Left colon (tissue), 2 donors: ENCODE results near the gene COL5A1. TPM values are rescaled to one million over a fixed set of nuclear protein-coding genes. Genes with fewer than 3 reads are reported as not detected.

ENCODE experiments used
- ATAC-seq: fragments of 200-7000 bp; cut with Tn5 transposase; one replicate; pipeline ENCODE4 v1.9.1; 2020; ENCODE audit warnings: mild to moderate bottlenecking, moderate library complexity
- DNase-seq, 2 donors: peaks; one replicate each; pipeline ENCODE4 v3.0.0-alpha.2; 2020
- intact Hi-C, 2 donors: fragments of 100-400 bp; cut with DNase I in 1 of 2; cut with micrococcal nuclease in 1 of 2; formaldehyde crosslinking; loops; one replicate each; pipeline versions ENCODE4 v1.11.2 to v1.14.0; 2022; cut with DNase I, micrococcal nuclease
- total RNA-seq, 2 donors: library from RNA; stranded (reverse); fragmentation: NEBNext Ultra II Directional; extraction: Animal tissue kit (Norgen Biotek cat#: 25700); gene quantifications; one replicate each; pipeline ENCODE4 v1.2.1, GENCODE V29; 2021
- donor health status: DM: no; HTN: no; CAD: no.
- donor health status: DM: yes; HTN: yes; CAD: no.

COL5A1 gene
- total RNA-seq, 2 donors from 2014 or later = 5.3 to 17.8 TPM

DNA sequence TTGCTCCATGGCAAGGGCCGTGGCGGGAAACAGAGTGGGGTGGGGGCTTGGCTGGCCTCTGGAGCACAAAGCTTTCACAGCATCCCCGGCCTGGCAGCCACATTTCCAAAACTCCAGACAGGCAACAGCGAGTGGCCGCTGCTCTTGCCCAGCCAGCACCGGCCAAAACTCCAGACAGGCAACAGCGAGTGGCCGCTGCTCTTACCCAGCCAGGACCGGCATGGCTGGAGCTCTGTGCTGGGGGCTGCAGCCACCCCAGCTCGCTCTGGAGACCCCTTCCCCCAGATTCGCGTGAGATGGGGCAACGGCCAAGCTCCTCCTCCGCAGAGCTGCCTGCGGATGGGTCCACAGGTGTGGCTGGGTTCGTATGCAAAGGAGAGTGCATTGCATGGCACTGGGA is 98.5 kb downstream of the COL5A1 start:
- ATAC-seq (no peak), DNase-seq (no peak)
- intact Hi-C loops = loop anchor here in 1 of 2 donors (10.0 kb wide), 1 partner anchor 285 kb away; no protein-coding TSS in a partner anchor

GRCh38 chr9:134741846-134742245 is 100.2 kb downstream of the COL5A1 start:
- intact Hi-C loops = loop anchor here in 1 of 2 donors (10.0 kb wide), 1 partner anchor 287 kb away; no protein-coding TSS in a partner anchor
- DNase-seq = no peak
- no peak for ATAC-seq

- intact Hi-C loops = loop anchor here in 1 of 2 donors (10.0 kb wide), 1 partner anchor 288 kb away; no protein-coding TSS in a partner anchor
- ATAC-seq (no peak), DNase-seq (no peak)
Observed at GRCh38 chr9:134742822-134743535, 101.4 kb downstream of the COL5A1 start.

DNA sequence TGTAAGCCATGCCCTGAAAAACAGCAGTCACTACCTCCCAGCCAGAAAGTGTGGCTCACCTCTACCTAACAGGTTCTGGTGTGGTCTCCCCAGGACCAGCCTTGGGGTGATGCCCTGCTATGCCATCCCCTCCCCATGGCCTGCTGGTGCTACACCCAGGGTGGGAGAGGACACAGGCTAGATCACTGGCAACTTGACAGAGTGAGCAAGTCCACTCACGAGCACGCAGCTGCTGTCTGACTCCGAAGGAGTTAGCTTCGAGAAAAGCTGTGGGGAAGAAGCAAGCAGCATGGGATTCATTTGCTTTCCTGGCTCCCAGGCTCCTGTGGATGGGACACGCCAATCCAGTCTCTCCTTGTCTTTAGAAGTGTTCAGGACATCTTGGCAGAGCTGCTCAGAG is 102.2 kb downstream of the COL5A1 start:
- no peak for DNase-seq
- intact Hi-C loops = loop anchor here in 1 of 2 donors (10.0 kb wide), 1 partner anchor 289 kb away; no protein-coding TSS in a partner anchor
- no peak for ATAC-seq

- DNase-seq (no peak), ATAC-seq (no peak)
- intact Hi-C loops = loop anchor here in 1 of 2 donors (10.0 kb wide), 1 partner anchor 290 kb away; no protein-coding TSS in a partner anchor
Observed at GRCh38 chr9:134744385-134745295, 103.0 kb downstream of the COL5A1 start.

DNA sequence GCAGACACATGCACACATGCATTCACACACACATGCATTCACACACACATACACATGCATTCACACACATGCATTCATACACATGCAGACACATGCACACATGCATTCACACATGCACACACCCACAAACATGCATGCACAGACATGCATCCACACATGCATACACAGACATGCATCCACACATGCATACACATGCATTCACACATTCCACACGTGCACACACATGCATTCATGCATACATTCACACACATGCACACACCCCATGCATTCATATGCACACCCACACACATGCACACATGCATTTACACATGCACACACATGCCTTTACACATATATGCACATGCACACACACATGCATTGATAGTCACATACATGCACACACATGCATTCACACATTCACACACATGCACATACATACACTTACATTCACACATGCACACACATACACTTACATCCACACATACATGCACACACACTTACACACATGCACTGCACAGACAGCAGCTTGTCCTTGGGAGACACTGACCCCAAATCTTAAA is 106.4 kb downstream of the COL5A1 start:
- DNase-seq = no peak
- no peak for ATAC-seq
- intact Hi-C loops = loop anchor here in 1 of 2 donors (10.0 kb wide), 1 partner anchor 293 kb away; no protein-coding TSS in a partner anchor

- intact Hi-C loops = loop anchor here in 1 of 2 donors (10.0 kb wide), 1 partner anchor 294 kb away; no protein-coding TSS in a partner anchor
- ATAC-seq = no peak
- DNase-seq = no peak
Observed at GRCh38 chr9:134748591-134748990, 107.0 kb downstream of the COL5A1 start.

DNA sequence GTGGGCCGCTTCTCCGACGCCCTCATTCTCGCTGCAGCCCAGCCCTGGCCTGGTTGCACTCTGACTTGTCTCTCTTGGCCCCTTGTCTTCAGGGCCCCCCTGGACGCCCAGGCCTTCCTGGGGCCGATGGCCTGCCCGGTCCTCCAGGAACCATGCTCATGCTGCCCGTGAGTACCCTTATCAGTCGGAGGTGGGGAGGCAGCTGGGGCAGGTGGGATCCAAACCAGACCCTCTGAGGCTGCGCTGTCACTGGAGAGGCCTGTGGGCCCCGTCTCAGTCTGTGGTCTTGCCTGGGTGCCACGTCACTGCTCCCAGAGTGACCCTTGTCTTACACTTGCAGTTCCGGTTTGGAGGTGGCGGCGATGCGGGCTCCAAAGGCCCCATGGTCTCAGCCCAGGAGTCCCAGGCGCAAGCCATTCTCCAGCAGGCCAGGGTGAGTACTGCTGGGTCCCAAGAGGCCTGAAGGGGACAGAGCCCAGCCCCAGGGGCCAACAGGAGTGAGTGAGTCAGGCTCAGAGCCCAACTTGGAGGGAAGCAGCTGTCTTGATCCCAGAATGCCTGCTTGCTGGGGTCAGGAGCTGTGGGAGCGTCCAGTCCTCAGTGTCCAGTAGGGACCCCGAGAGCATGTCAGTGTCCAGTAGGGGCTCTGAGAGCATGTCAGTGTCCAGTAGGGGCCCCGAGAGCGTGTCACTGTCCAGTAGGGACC is 109.0 kb downstream of the COL5A1 start:
- ATAC-seq (no peak), DNase-seq (no peak)
- intact Hi-C loops = no loop called here

- DNase-seq (no peak), ATAC-seq (no peak)
- intact Hi-C loops = no loop called here
Observed at GRCh38 chr9:134751622-134752021, 110.0 kb downstream of the COL5A1 start.

- DNase-seq (no peak), ATAC-seq (no peak)
- intact Hi-C loops = no loop called here
Observed at GRCh38 chr9:134752471-134753168, 111.0 kb downstream of the COL5A1 start.

DNA sequence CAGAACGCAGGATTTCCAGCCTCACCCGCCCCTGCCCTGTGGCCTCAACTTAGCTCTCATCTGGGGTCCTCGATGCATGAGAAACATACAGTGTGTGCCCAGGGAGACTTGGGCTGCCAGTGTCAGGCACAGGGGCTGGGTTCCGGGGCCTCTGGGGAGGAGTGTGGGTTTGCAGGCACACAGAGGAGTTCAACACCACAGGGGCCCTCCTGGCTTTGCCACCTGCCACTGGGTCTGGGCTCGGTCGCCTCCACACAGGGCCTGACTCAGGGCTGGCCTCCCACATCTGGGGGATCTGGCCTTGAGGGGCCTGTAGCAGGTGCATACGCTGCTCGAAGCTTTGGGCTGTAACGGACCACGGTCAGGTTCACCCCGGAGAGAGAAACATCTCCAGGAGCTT is 111.6 kb downstream of the COL5A1 start:
- ATAC-seq (no peak), DNase-seq (no peak)
- intact Hi-C loops = no loop called here

DNA sequence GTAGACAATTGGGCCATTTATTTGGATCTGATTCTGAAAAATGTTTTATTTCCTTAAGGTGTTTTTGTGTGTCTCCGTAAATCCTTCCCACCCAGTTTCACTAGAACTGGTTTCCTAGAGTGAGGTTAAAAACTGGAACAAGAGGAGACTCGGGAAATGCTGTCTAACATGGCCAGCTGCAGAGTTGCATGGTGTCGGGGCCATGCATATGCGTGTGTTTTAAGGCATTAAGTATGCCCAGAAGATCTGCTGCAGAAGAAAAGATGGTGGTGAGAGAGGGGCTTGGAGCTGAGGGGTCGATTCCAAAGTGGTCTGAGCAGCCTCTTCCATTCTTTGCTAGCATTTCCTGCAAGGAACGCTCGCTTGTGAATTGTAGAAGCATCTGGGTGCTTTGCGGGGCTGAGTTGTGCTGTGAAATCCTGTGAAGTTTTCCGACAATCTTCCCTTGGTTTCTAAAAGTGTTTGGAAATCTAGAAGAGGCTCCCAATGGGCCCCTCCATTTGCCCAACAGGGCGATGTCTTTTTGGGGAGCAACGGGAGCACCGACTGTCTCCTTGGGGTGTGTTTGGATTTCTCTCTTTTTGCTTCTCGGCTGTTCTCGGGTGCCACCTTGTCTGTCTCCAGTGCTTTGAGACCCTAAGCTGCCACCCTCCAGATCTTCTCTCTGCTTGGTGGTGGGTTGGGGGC is 113.8 kb downstream of the COL5A1 start:
- intact Hi-C loops = no loop called here
- ATAC-seq (no peak), DNase-seq (no peak)

GRCh38 chr9:134756098-134756497 is 114.5 kb downstream of the COL5A1 start:
- intact Hi-C loops = no loop called here
- no peak for ATAC-seq
- DNase-seq = no peak

GRCh38 chr9:134757216-134757975 is 115.8 kb downstream of the COL5A1 start:
- DNase-seq (no peak), ATAC-seq (no peak)
- intact Hi-C loops = no loop called here

GRCh38 chr9:134758949-134759607 is 117.5 kb downstream of the COL5A1 start:
- ATAC-seq (no peak), DNase-seq (no peak)
- intact Hi-C loops = no loop called here

DNA sequence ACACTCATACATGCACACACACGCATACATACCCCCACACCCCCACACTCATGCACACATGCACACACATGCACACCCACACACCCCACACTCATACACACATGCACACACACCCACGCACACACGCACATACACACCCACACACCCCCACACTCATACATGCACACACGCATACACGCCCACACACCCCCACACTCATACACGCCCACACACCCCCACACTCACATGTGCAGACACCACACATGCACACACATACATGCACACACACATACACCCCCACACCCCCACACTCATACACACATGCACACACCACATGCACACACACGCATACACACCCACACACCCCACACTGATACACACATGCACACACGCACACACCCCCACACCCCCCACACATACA is 118.3 kb downstream of the COL5A1 start:
- ATAC-seq (no peak), DNase-seq (no peak)
- intact Hi-C loops = no loop called here
